ENCODE data around the gene RAB17.

The RAB17 gene

GRCh38 chr2:237576974-237577373 lies 13.6 kb downstream of the RAB17 start:
- no peak for DNase-seq (ENCODE audit: low read depth)

- no peak for DNase-seq (ENCODE audit: low read depth)
These were observed 14.4 kb downstream of the RAB17 start for GRCh38 chr2:237575869-237576862.

- DNase-seq (ENCODE audit: low read depth), result peak; percentile 8
These were observed 15.4 kb downstream of the RAB17 start for GRCh38 chr2:237574894-237575868.

GRCh38 chr2:237574467-237574866 lies 16.1 kb downstream of the RAB17 start:
- DNase-seq (ENCODE audit: low read depth), result no peak

GRCh38 chr2:237573721-237574415 lies 16.7 kb downstream of the RAB17 start:
- no peak for DNase-seq (ENCODE audit: low read depth)

- no peak for DNase-seq (ENCODE audit: low read depth)
These were observed 17.8 kb downstream of the RAB17 start for GRCh38 chr2:237572742-237573101.

- peak; percentile 89 for DNase-seq (ENCODE audit: low read depth)
These were observed 18.4 kb downstream of the RAB17 start for GRCh38 chr2:237572021-237572741.

GRCh38 chr2:237571551-237571950 lies 19.0 kb downstream of the RAB17 start:
- DNase-seq (ENCODE audit: low read depth), result no peak

- no peak for DNase-seq (ENCODE audit: low read depth)
These were observed 19.7 kb downstream of the RAB17 start for GRCh38 chr2:237570776-237571335.

GRCh38 chr2:237569896-237570295 lies 20.6 kb downstream of the RAB17 start:
- DNase-seq (ENCODE audit: low read depth), result no peak

GRCh38 chr2:237569041-237569440 lies 21.5 kb downstream of the RAB17 start:
- no peak for DNase-seq (ENCODE audit: low read depth)

- no peak for DNase-seq (ENCODE audit: low read depth)
These were observed 22.3 kb downstream of the RAB17 start for GRCh38 chr2:237568121-237568660.

GRCh38 chr2:237567276-237568029 lies 23.1 kb downstream of the RAB17 start:
- DNase-seq (ENCODE audit: low read depth), result no peak

GRCh38 chr2:237566401-237567235 lies 23.9 kb downstream of the RAB17 start, which contains the start of gene PRLH:
PRLH (plus strand) TSS chr2:237566574; CDS start chr2:237566574, 0 bp downstream.
- DNase-seq (ENCODE audit: low read depth), result no peak

GRCh38 chr2:237565974-237566373 lies 24.6 kb downstream of the RAB17 start:
- no peak for DNase-seq (ENCODE audit: low read depth)

GRCh38 chr2:237564526-237565131 lies 25.9 kb downstream of the RAB17 start:
- DNase-seq (ENCODE audit: low read depth), result no peak

GRCh38 chr2:237563816-237564215 lies 26.7 kb downstream of the RAB17 start:
- DNase-seq (ENCODE audit: low read depth), result peak; percentile 39

GRCh38 chr2:237561221-237561620 lies 29.3 kb downstream of the RAB17 start:
- DNase-seq (ENCODE audit: low read depth), result no peak

Data from iris pigment epithelial cell (primary cell).